Measurements from ENCODE around the gene HERPUD2. TPM values are rescaled to one million over a fixed set of nuclear protein-coding genes. Genes with fewer than 3 reads are reported as not detected.

Gene HERPUD2
- total and polyA plus RNA-seq, 2 donors (not counting 3 experiments of a cell fraction or from before 2014, with no cell fraction given): 33.9 to 42.0 TPM

DNA sequence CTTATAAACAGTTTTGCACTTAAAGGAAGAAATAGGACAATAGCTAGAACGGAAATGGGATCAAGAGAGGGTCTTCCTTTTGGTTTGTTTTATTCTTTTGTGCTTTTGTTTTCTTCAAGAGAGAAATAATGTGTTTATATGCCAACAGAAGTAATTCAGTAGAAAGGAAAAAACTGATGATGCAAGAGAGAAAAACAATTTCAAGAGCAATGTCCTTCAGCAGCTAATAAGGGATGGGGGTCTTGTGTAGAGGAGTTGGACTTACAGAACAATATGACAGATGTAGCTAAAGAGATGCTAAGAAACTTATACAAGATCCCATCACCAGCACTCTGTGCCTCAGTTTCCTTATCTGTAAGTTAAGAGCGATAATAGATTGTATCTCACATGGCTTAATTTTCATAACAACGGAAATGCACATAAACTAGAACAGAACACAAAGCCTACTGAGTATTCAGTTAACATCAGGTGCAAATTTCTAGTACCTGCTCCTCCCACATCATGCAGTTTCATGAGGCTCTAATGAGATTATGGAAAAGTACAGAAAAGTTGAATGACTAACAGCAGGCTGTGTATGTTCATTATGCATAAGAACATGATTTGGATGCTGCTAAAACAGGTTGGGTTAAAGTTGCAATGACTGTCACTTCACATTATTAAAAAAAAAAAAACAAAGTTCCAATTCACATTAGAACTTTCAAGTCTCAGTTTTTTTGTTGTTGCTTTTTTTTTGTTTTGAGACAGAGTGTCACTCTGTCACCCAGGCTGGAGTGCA, 17.2 kb downstream of the HERPUD2 start:
- no peaks in the 10 kb centered on the region for H3K9me3 ChIP-seq (replicated peaks; ENCODE audit: control insufficient read depth, insufficient read depth, low read length)
- H3K27me3 ChIP-seq (ENCODE audit: control insufficient read depth in 2 of 2, insufficient read depth in 2 of 2, low read length in 2 of 2): no peaks in the 10 kb centered on the region
- peaks cover 52% of the 10 kb centered on the region for H3K79me2 ChIP-seq (ENCODE audit: control insufficient read depth, insufficient read depth, low read length)
- ChIA-PET POLR2A (no interaction called here), CTCF (no interaction called here)
- FAIRE-seq (no peak), DNase-seq (ENCODE audit: low read depth, low spot score) (no peak)
- H3K9ac ChIP-seq (replicated peaks; ENCODE audit: extremely low read depth, insufficient read depth, low read length): no peak overlapping the region
- intact Hi-C loops (cut with micrococcal nuclease): no loop called here
- H3K4me3 ChIP-seq (replicated peaks in 1 of 3; ENCODE audit: insufficient read depth in 1 of 3, low read depth in 1 of 3, low read length in 3 of 3): no peak overlapping the region
- H2AFZ ChIP-seq (ENCODE audit: low read depth, low read length): no peak overlapping the region
- H4K20me1 ChIP-seq (replicated peaks; ENCODE audit: control insufficient read depth, extremely low read depth, insufficient read depth, low read length): no peaks in the 10 kb centered on the region
- dilution Hi-C loops (cut with MboI; ENCODE audit: extremely low pct_ligation_motif_present, low sequenced_read_pairs): no loop called here
- BruUV-seq (replicated peaks): no TSS peak
- peaks cover 2% of the 10 kb centered on the region for H3K9me1 ChIP-seq (replicated peaks; ENCODE audit: control insufficient read depth, extremely low read depth, insufficient read depth, low read length)
- H3K27ac ChIP-seq (ENCODE audit: insufficient read depth, low read depth, low read length): no peak overlapping the region
- no peaks in the 10 kb centered on the region for H3K4me1 ChIP-seq (ENCODE audit: control insufficient read depth, extremely low read depth, insufficient read depth, low read length)
- no peak for TF ChIP-seq GATA2 (IDR thresholded peaks at IDR 0.05; ENCODE audit: insufficient read depth, insufficient read length, low read depth, low read length)
- no peak for TF ChIP-seq POLR2AphosphoS5 (IDR thresholded peaks at IDR 0.05; ENCODE audit: insufficient read depth, low read depth, low read length)
- TF ChIP-seq POLR2A (IDR thresholded peaks at IDR 0.05; ENCODE audit: low read depth, low read length): no peak
- no peak for TF ChIP-seq JUN (IDR thresholded peaks at IDR 0.05; ENCODE audit: borderline replicate concordance, insufficient read depth, insufficient read length, low read depth)
- TF ChIP-seq EZH2 (IDR thresholded peaks at IDR 0.05; ENCODE audit: borderline replicate concordance, low read depth, low read length, severe bottlenecking): no peak
- TF ChIP-seq FOS (IDR thresholded peaks at IDR 0.05; ENCODE audit: borderline replicate concordance, insufficient read depth, low read length): no peak
- TF ChIP-seq MYC (IDR thresholded peaks at IDR 0.05; ENCODE audit: low read depth, low read length): no peak
- TF ChIP-seq CTCF (IDR thresholded peaks at IDR 0.05; ENCODE audit: extremely low read depth in 1 of 2, insufficient read depth in 1 of 2, low read depth in 1 of 2, low read length in 2 of 2): no peak
- no peak overlapping the region for H3K4me2 ChIP-seq (ENCODE audit: insufficient read depth, low read length)
- H3K36me3 ChIP-seq (ENCODE audit: control insufficient read depth in 2 of 2, extremely low read depth in 1 of 2, insufficient read depth in 2 of 2, low read length in 2 of 2): no peaks in the 10 kb centered on the region

Measured in endothelial cell of umbilical vein (primary cell).